ENCODE data around the gene MIPOL1. TPM values are rescaled to one million over a fixed set of nuclear protein-coding genes. Genes with fewer than 3 reads are reported as not detected.
A peak's percentile ranks its signal among the peaks of the same experiment; 100 is the strongest.

MIPOL1 gene
- total and polyA plus RNA-seq, 2 of the 13 experiments (the other 11 are each of a cell fraction or from before 2014, with no cell fraction given), result 8.6 to 34.2 TPM

- 0 out of 2 replicates have a peak, but pooled peaks have one; percentile 26 for TF ChIP-seq ZBTB25 (CRISPR knock-in tag; IDR thresholded peaks at IDR 0.05)
- peak; percentile 83 for TF ChIP-seq RARA (CRISPR knock-in tag; IDR thresholded peaks at IDR 0.05)
- no peak for TF ChIP-seq ZSCAN25 (CRISPR knock-in tag; IDR thresholded peaks at IDR 0.05)
- peak; percentile 30; the same call in 1 of the 2 replicates for TF ChIP-seq CREM (IDR thresholded peaks at IDR 0.05)
- TF ChIP-seq CREM (CRISPR knock-in tag; IDR thresholded peaks at IDR 0.05), result no peak
- TF ChIP-seq ZNF253 (CRISPR knock-in tag; IDR thresholded peaks at IDR 0.05; ENCODE audit: borderline replicate concordance), result no peak
- TF ChIP-seq NFIC (IDR thresholded peaks at IDR 0.05; ENCODE audit: low read length), result peak; percentile 79; the same call in 1 of the 2 replicates
- TF ChIP-seq HMG20A (CRISPR knock-in tag; IDR thresholded peaks at IDR 0.05; ENCODE audit: borderline replicate concordance), result peak; percentile 70; the same call in 1 of the 2 replicates
- peak; percentile 62; the same call in 1 of the 2 replicates for TF ChIP-seq NCOA2 (CRISPR knock-in tag; IDR thresholded peaks at IDR 0.05)
- TF ChIP-seq MXD4 (CRISPR knock-in tag; IDR thresholded peaks at IDR 0.05), result no peak
- TF ChIP-seq ARID3A (IDR thresholded peaks at IDR 0.05; ENCODE audit: low read depth, low read length), result peak; percentile 43; the same call in 1 of the 2 replicates
- TF ChIP-seq MED8 (CRISPR knock-in tag; IDR thresholded peaks at IDR 0.05; ENCODE audit: insufficient replicate concordance), result no peak
- TF ChIP-seq BRD4 (CRISPR knock-in tag; IDR thresholded peaks at IDR 0.05), result no peak
- no peak for TF ChIP-seq ZNF205 (CRISPR knock-in tag; IDR thresholded peaks at IDR 0.05)
- 0 out of 2 replicates have a peak, but pooled peaks have one; percentile 36 for TF ChIP-seq HOXA5 (CRISPR knock-in tag; IDR thresholded peaks at IDR 0.05)
- no peak for TF ChIP-seq GMEB1 (CRISPR knock-in tag; IDR thresholded peaks at IDR 0.05; ENCODE audit: borderline replicate concordance)
- no peak for TF ChIP-seq JUND (CRISPR knock-in tag; IDR thresholded peaks at IDR 0.05)
- TF ChIP-seq EP300 (IDR thresholded peaks at IDR 0.05; ENCODE audit: low read depth in 2 of 2, low read length in 2 of 2), result peak in 1 of 2 experiments; percentile 72; a peak in 1 of 4 replicates
- TF ChIP-seq EP300 (CRISPR knock-in tag; IDR thresholded peaks at IDR 0.05; ENCODE audit: borderline replicate concordance), result no peak
- peak; percentile 69 for TF ChIP-seq FOXA3 (CRISPR knock-in tag; IDR thresholded peaks at IDR 0.05)
- no peak for TF ChIP-seq ARHGAP35 (CRISPR knock-in tag; IDR thresholded peaks at IDR 0.05; ENCODE audit: borderline replicate concordance)
Observed at GRCh38 chr14:37252434-37252833, 54.7 kb downstream of the MIPOL1 start (continued).
